Smooth muscle cell (in vitro differentiated cells): ENCODE results near the gene COL28A1. TPM values are rescaled to one million over a fixed set of nuclear protein-coding genes. Genes with fewer than 3 reads are reported as not detected.
A peak's percentile ranks its signal among the peaks of the same experiment; 100 is the strongest.
"Not testable (repeated sequence)": the region's sequence is repeated elsewhere in the genome, so short reads cannot be mapped to it uniquely, and the experiment has no call there.

Experiments
- DNase-seq: peaks from one replicate; lab custom pipeline; 2025; ENCODE audit not compliant: unreplicated experiment; lab: John Stamatoyannopoulos, UW
- H2AFZ ChIP-seq: fragments of 200-600 bp; sonication (generic); 2 replicates; pipeline ENCODE4 v1.6.0; 2016; ENCODE audit warnings: antibody characterized with exemption, low read depth, mild to moderate bottlenecking
- H3F3A ChIP-seq: fragments of 200-600 bp; sonication (generic); 2 replicates; pipeline ENCODE4 v1.6.0; 2017; ENCODE audit warnings: antibody characterized with exemption, low read depth
- H3K27ac ChIP-seq: fragments of 200-600 bp; sonication (generic); 2 replicates; pipeline ENCODE4 v1.5.1; 2016; ENCODE audit warnings: low read depth, mild to moderate bottlenecking
- H3K27me3 ChIP-seq: fragments of 200-600 bp; sonication (generic); 2 replicates; pipeline ENCODE4 v1.6.1; 2016; ENCODE audit warnings: low read depth, mild to moderate bottlenecking
- H3K36me3 ChIP-seq: fragments of 200-600 bp; sonication (generic); 2 replicates; pipeline ENCODE4 v1.5.1; 2016; ENCODE audit warnings: low read depth
- H3K4me1 ChIP-seq: fragments of 200-600 bp; sonication (generic); 2 replicates; pipeline ENCODE4 v1.5.1; 2016; ENCODE audit warnings: low read depth
- H3K4me2 ChIP-seq: fragments of 200-600 bp; sonication (generic); 2 replicates; pipeline ENCODE4 v1.6.0; 2016; ENCODE audit warnings: mild to moderate bottlenecking
- H3K4me3 ChIP-seq: fragments of 200-600 bp; sonication (generic); 2 replicates; pipeline ENCODE4 v1.5.1; 2016; ENCODE audit warnings: mild to moderate bottlenecking
- H3K79me2 ChIP-seq: fragments of 200-600 bp; sonication (generic); 2 replicates; pipeline ENCODE4 v1.6.0; 2016; ENCODE audit warnings: low read depth, mild to moderate bottlenecking
- H3K9ac ChIP-seq: fragments of 200-600 bp; sonication (generic); 2 replicates; pipeline ENCODE4 v1.6.0; 2016; ENCODE audit warnings: low read depth
- H3K9me3 ChIP-seq: fragments of 200-600 bp; sonication (generic); replicated peaks from 2 replicates; pipeline ENCODE4 v1.5.1; 2016; ENCODE audit warnings: low read depth
- H4K20me1 ChIP-seq: fragments of 200-600 bp; sonication (generic); 2 replicates; pipeline ENCODE4 v1.6.0; 2016; ENCODE audit warnings: low read depth
- CTCF ChIP-seq: fragments of 200-600 bp; sonication (generic); IDR thresholded peaks from 2 replicates; pipeline ENCODE4 v1.5.1; 2017; ENCODE audit warnings: borderline replicate concordance, mild to moderate bottlenecking, antibody characterized with exemption; ENCODE audit not compliant: insufficient read depth, poor library complexity, severe bottlenecking
- WGBS: methylation state at CpG from one replicate; pipeline ENCODE4 v1.1.7; 2016; ENCODE audit warnings: low lambda C conversion rate; 5-methylcytosine and 5-hydroxymethylcytosine counted together
- polyA plus RNA-seq: library from polyadenylated mRNA; unstranded; fragments of >200 nt; fragmentation: Nextera tagmentation; extraction: Ambion mirVana; gene quantifications from 2 replicates; pipeline ENCODE4 v1.2.1, GENCODE V29; 2016
- total RNA-seq: library from RNA; depleted of rRNA; stranded (reverse); fragments of >200 nt; gene quantifications from 2 replicates; pipeline ENCODE4 v1.2.3, GENCODE V29; 2014

COL28A1 gene
- total and polyA plus RNA-seq, 2 experiments from 2014 or later, result 0.13 TPM; not detected in 1

GRCh38 chr7:7563813-7564212 lies 28.1 kb upstream of the COL28A1 start:
- peak overlapping the region; percentile 43 for H3K9ac ChIP-seq
- peak overlapping the region; percentile 15 for H3K4me2 ChIP-seq
- H3K9me3 ChIP-seq, result no peaks in the 10 kb centered on the region
- peaks cover 13% of the 10 kb centered on the region for H3F3A ChIP-seq
- no peak for DNase-seq
- H4K20me1 ChIP-seq, result no peaks in the 10 kb centered on the region
- H3K4me3 ChIP-seq, result no peak overlapping the region
- peaks cover 8% of the 10 kb centered on the region for H3K79me2 ChIP-seq
- H3K4me1 ChIP-seq, result peaks cover 17% of the 10 kb centered on the region
- H3K36me3 ChIP-seq, result peaks cover 4% of the 10 kb centered on the region
- no peak overlapping the region for H2AFZ ChIP-seq
- TF ChIP-seq CTCF, result no peak
- peak overlapping the region; percentile 81 for H3K27ac ChIP-seq
- H3K27me3 ChIP-seq, result no peaks in the 10 kb centered on the region

- 72% methylated on average over 5 of the region's 5 CpGs for WGBS
- Histone ChIP-seq H3K4me2 (no peak overlapping the region), H3K4me3 (no peak overlapping the region), H3K36me3 (peaks cover 5% of the 10 kb centered on the region), H3K79me2 (peaks cover 3% of the 10 kb centered on the region), H3K9me3 (no peaks in the 10 kb centered on the region), H3K27ac (peak overlapping the region; percentile 81), H3K4me1 (peaks cover 13% of the 10 kb centered on the region), H4K20me1 (no peaks in the 10 kb centered on the region), H3F3A (peaks cover 13% of the 10 kb centered on the region), H2AFZ (no peak overlapping the region), H3K9ac (peak overlapping the region; percentile 43), H3K27me3 (no peaks in the 10 kb centered on the region)
- DNase-seq, result no peak
- no peak for TF ChIP-seq CTCF
These were observed 27.6 kb upstream of the COL28A1 start for GRCh38 chr7:7563269-7563668.

- Histone ChIP-seq H3K4me1 (peaks cover 7% of the 10 kb centered on the region), H2AFZ (no peak overlapping the region), H3K79me2 (no peaks in the 10 kb centered on the region), H3K27ac (peak overlapping the region; percentile 81), H4K20me1 (no peaks in the 10 kb centered on the region), H3K9ac (no peak overlapping the region), H3K9me3 (no peaks in the 10 kb centered on the region), H3K4me2 (no peak overlapping the region), H3F3A (peaks cover 13% of the 10 kb centered on the region), H3K27me3 (no peaks in the 10 kb centered on the region), H3K4me3 (no peak overlapping the region), H3K36me3 (peaks cover 5% of the 10 kb centered on the region)
- 63% methylated on average over 3 of the region's 3 CpGs for WGBS
- no peak for TF ChIP-seq CTCF
- no peak for DNase-seq
These were observed 27.1 kb upstream of the COL28A1 start for GRCh38 chr7:7562736-7563135.

- not testable (repeated sequence) for H3K4me3 ChIP-seq, H3K4me1 ChIP-seq, H3K27me3 ChIP-seq, DNase-seq, H3K4me2 ChIP-seq, H3K27ac ChIP-seq, H3K9ac ChIP-seq, H4K20me1 ChIP-seq, H3K9me3 ChIP-seq, H3K36me3 ChIP-seq, H2AFZ ChIP-seq, H3K79me2 ChIP-seq
- H3F3A ChIP-seq, result peaks cover 13% of the 10 kb centered on the region
- WGBS, result 96% methylated on average over 5 of the region's 5 CpGs
These were observed 25.9 kb upstream of the COL28A1 start for GRCh38 chr7:7561591-7561990.
